OCI-LY1 (cell line): Measurements from ENCODE around the gene RIN3.

ENCODE experiments used
- H2AFZ ChIP-seq: fragments of 200-600 bp; sonication (generic), shearing (Covaris generic); 2 replicates; pipeline ENCODE4 v1.6.0; 2014; ENCODE audit warnings: antibody characterized with exemption, mild to moderate bottlenecking, low read length
- H3F3A ChIP-seq: fragments of 200-600 bp; sonication (generic), shearing (Covaris generic); 2 replicates; pipeline ENCODE4 v1.6.0; 2014; ENCODE audit warnings: mild to moderate bottlenecking, antibody characterized with exemption, low read length, moderate library complexity; ENCODE audit not compliant: insufficient read depth
- H3K27ac ChIP-seq: fragments of 200-600 bp; sonication (generic); 2 replicates; pipeline ENCODE4 v1.5.1; 2014; ENCODE audit warnings: low read length, mixed run types, mild to moderate bottlenecking, low read depth; ENCODE audit not compliant: poor library complexity, severe bottlenecking
- H3K27me3 ChIP-seq: fragments of 200-600 bp; sonication (generic); 2 replicates; pipeline ENCODE4 v1.6.0; 2014; ENCODE audit warnings: antibody characterized with exemption, mild to moderate bottlenecking, low read length, moderate library complexity; ENCODE audit not compliant: insufficient read depth
- H3K36me3 ChIP-seq: fragments of 200-600 bp; sonication (generic); 2 replicates; pipeline ENCODE4 v1.6.1; 2014; ENCODE audit warnings: mild to moderate bottlenecking, antibody characterized with exemption, low read length, moderate library complexity, mixed read lengths; ENCODE audit not compliant: insufficient read depth
- H3K4me1 ChIP-seq: fragments of 200-600 bp; sonication (generic); 2 replicates; pipeline ENCODE4 v1.5.1; 2014; ENCODE audit warnings: mild to moderate bottlenecking, low read length, moderate library complexity; ENCODE audit not compliant: insufficient read depth, severe bottlenecking
- H3K4me2 ChIP-seq: fragments of 200-600 bp; sonication (generic), shearing (Covaris generic); 2 replicates; pipeline ENCODE4 v1.6.1; 2014; ENCODE audit warnings: low read length
- H3K4me3 ChIP-seq: fragments of 200-600 bp; sonication (generic); 2 replicates; pipeline ENCODE4 v1.5.1; 2014; ENCODE audit warnings: low read length, low read depth, mild to moderate bottlenecking, mixed read lengths; ENCODE audit not compliant: poor library complexity, severe bottlenecking
- H3K79me2 ChIP-seq: fragments of 200-600 bp; shearing (Covaris generic); 2 replicates; pipeline ENCODE4 v1.6.1; 2016; ENCODE audit warnings: mixed run types, low read length, mixed read lengths; ENCODE audit not compliant: insufficient read depth
- H3K9ac ChIP-seq: fragments of 200-600 bp; sonication (generic), shearing (Covaris generic); 2 replicates; pipeline ENCODE4 v1.6.1; 2014; ENCODE audit warnings: mild to moderate bottlenecking, low read length, mixed read lengths
- H3K9me2 ChIP-seq: fragments of 200-600 bp; sonication (generic), shearing (Covaris generic); 2 replicates; pipeline ENCODE4 v1.6.1; 2014; ENCODE audit warnings: low read depth, mild to moderate bottlenecking, low read length, mixed read lengths
- H3K9me3 ChIP-seq: fragments of 200-600 bp; shearing (Covaris generic); 2 replicates; pipeline ENCODE4 v1.6.1; 2014; ENCODE audit warnings: low read length, mixed read lengths
- H4K20me1 ChIP-seq: fragments of 200-600 bp; sonication (generic), shearing (Covaris generic); 2 replicates; pipeline ENCODE4 v1.6.0; 2016; ENCODE audit warnings: mild to moderate bottlenecking, low read length; ENCODE audit not compliant: insufficient read depth
- EZH2 ChIP-seq: fragments of 200-600 bp; sonication (generic), shearing (Covaris generic); IDR thresholded peaks from 2 replicates; pipeline ENCODE4 v1.8.0; 2017; ENCODE audit warnings: borderline replicate concordance, mixed run types, mild to moderate bottlenecking, antibody characterized with exemption, low read length, moderate library complexity, mixed read lengths
- TF ChIP-seq, protein P1 (sequence below): fragments of 200-600 bp; sonication (generic), shearing (Covaris generic); IDR thresholded peaks from 2 replicates; pipeline ENCODE4 v1.5.1; 2017; ENCODE audit warnings: mild to moderate bottlenecking, antibody characterized with exemption, low read length, moderate library complexity, mixed read lengths

RIN3 gene

GRCh38 chr14:92540472-92541048, 27.0 kb downstream of the RIN3 start:
- Histone ChIP-seq H4K20me1 (no peaks in the 10 kb centered on the region), H3F3A (no peaks in the 10 kb centered on the region), H3K27me3 (no peaks in the 10 kb centered on the region), H3K4me3 (no peak overlapping the region), H2AFZ (no peak overlapping the region), H3K36me3 (no peaks in the 10 kb centered on the region), H3K9ac (no peak overlapping the region), H3K27ac (no peak overlapping the region), H3K4me2 (no peak overlapping the region), H3K9me2 (no peaks in the 10 kb centered on the region), H3K4me1 (no peaks in the 10 kb centered on the region), H3K9me3 (no peaks in the 10 kb centered on the region), H3K79me2 (no peaks in the 10 kb centered on the region)
- TF ChIP-seq, protein P1, sequence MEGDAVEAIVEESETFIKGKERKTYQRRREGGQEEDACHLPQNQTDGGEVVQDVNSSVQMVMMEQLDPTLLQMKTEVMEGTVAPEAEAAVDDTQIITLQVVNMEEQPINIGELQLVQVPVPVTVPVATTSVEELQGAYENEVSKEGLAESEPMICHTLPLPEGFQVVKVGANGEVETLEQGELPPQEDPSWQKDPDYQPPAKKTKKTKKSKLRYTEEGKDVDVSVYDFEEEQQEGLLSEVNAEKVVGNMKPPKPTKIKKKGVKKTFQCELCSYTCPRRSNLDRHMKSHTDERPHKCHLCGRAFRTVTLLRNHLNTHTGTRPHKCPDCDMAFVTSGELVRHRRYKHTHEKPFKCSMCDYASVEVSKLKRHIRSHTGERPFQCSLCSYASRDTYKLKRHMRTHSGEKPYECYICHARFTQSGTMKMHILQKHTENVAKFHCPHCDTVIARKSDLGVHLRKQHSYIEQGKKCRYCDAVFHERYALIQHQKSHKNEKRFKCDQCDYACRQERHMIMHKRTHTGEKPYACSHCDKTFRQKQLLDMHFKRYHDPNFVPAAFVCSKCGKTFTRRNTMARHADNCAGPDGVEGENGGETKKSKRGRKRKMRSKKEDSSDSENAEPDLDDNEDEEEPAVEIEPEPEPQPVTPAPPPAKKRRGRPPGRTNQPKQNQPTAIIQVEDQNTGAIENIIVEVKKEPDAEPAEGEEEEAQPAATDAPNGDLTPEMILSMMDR = no peak
- no peak for TF ChIP-seq EZH2

GRCh38 chr14:92542766-92543554, 29.4 kb downstream of the RIN3 start:
- no peaks in the 10 kb centered on the region for H3F3A ChIP-seq
- no peak overlapping the region for H3K27ac ChIP-seq
- H3K9ac ChIP-seq = no peak overlapping the region
- H3K4me1 ChIP-seq = no peaks in the 10 kb centered on the region
- H3K4me2 ChIP-seq = no peak overlapping the region
- H3K9me3 ChIP-seq = no peaks in the 10 kb centered on the region
- no peaks in the 10 kb centered on the region for H3K9me2 ChIP-seq
- no peak for TF ChIP-seq EZH2
- no peaks in the 10 kb centered on the region for H3K27me3 ChIP-seq
- no peaks in the 10 kb centered on the region for H4K20me1 ChIP-seq
- H2AFZ ChIP-seq = no peak overlapping the region
- no peaks in the 10 kb centered on the region for H3K36me3 ChIP-seq
- H3K79me2 ChIP-seq = no peaks in the 10 kb centered on the region
- H3K4me3 ChIP-seq = no peak overlapping the region

GRCh38 chr14:92544051-92544720, 30.6 kb downstream of the RIN3 start:
- H3K4me1 ChIP-seq = no peaks in the 10 kb centered on the region
- no peak overlapping the region for H3K27ac ChIP-seq
- no peaks in the 10 kb centered on the region for H3K9me2 ChIP-seq
- H3K36me3 ChIP-seq = no peaks in the 10 kb centered on the region
- H3K79me2 ChIP-seq = no peaks in the 10 kb centered on the region
- no peaks in the 10 kb centered on the region for H3F3A ChIP-seq
- no peaks in the 10 kb centered on the region for H3K27me3 ChIP-seq
- H3K9ac ChIP-seq = no peak overlapping the region
- no peak for TF ChIP-seq EZH2
- TF ChIP-seq, protein P1 = no peak
- no peak overlapping the region for H3K4me2 ChIP-seq
- no peak overlapping the region for H2AFZ ChIP-seq
- H3K9me3 ChIP-seq = no peaks in the 10 kb centered on the region
- no peak overlapping the region for H3K4me3 ChIP-seq
- H4K20me1 ChIP-seq = no peaks in the 10 kb centered on the region
